ENCODE measurements around the gene GPR157.

Gene GPR157

GRCh38 chr1:9093091-9093490 lies 35.8 kb downstream of the GPR157 start:
- DNase-seq (ENCODE audit: low read depth in 2 of 3, low spot score in 2 of 3) = no peak

DNA sequence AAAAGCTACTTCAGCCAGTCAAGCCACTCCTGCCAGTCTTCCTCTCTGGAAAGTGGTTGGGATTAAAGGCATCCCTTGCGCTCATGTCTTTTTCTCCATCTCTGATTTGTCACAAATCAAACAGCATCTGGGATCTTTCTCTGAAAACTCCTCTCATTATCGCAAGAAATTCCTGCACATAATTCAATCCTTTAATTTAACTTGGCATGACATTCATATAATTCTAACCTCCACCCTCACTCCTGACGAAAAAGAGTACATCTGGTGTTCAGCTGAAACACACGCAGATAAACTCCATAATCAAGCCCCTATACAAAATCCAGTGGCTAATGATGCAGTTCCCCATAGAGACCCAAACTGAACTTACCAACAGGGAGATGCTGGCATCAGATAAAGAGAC lies 40.1 kb downstream of the GPR157 start:
- DNase-seq (ENCODE audit: low read depth in 2 of 3, low spot score in 2 of 3) = no peak

- no peak for DNase-seq (ENCODE audit: low read depth in 2 of 3, low spot score in 2 of 3)
These were observed 41.3 kb downstream of the GPR157 start for GRCh38 chr1:9087411-9088125.

DNA sequence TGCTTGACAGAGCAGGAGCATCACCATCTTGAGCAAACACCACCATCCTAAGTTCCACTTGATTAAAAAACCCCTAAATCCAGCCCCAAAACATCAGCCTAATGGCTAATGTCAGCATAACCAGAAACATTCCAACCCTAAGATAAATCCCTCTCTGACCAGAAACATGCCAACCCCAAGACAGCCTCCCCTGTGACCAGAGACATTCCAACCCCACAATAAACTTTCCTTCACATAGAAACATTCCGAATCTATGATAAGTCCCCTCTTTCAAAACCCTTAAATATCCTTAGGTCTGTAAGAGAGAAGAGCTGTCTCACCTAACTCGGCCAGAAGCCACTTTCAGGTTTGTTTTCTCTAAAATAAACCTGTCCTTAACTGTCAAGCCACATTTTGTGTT lies 42.1 kb downstream of the GPR157 start:
- no peak for DNase-seq (ENCODE audit: low read depth in 2 of 3, low spot score in 2 of 3)

- no peak for DNase-seq (ENCODE audit: low read depth in 2 of 3, low spot score in 2 of 3)
These were observed 42.9 kb downstream of the GPR157 start for GRCh38 chr1:9086045-9086444.

- no peak for DNase-seq (ENCODE audit: low read depth in 2 of 3, low spot score in 2 of 3)
These were observed 43.5 kb downstream of the GPR157 start for GRCh38 chr1:9085306-9085940.

GRCh38 chr1:9084906-9085305 lies 44.0 kb downstream of the GPR157 start:
- DNase-seq (ENCODE audit: low read depth in 2 of 3, low spot score in 2 of 3) = no peak

DNA sequence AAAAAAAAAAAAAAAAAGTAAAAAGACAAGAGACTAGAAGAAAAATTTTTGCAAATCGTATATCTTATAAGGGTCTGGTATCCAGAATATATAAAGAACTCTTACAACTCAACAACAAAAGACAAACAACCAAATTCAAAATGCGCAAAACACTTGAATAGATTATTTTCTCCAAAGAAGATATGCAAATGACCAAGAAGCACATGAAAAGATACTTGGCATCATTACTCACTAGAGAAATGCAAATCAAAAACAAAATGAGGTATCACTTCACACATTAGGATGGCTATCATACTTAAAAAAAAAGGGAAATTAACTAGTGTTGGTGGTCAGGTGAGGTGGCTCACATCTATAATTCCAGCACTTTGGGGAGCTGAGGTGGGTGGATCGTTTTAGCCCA lies 47.4 kb downstream of the GPR157 start:
- DNase-seq (ENCODE audit: low read depth in 2 of 3, low spot score in 2 of 3) = no peak

- no peak for DNase-seq (ENCODE audit: low read depth in 2 of 3, low spot score in 2 of 3)
These were observed 48.1 kb downstream of the GPR157 start for GRCh38 chr1:9080705-9081291.

GRCh38 chr1:9079988-9080704 lies 48.8 kb downstream of the GPR157 start:
- no peak for DNase-seq (ENCODE audit: low read depth in 2 of 3, low spot score in 2 of 3)

- no peak for DNase-seq (ENCODE audit: low read depth in 2 of 3, low spot score in 2 of 3)
These were observed 50.0 kb downstream of the GPR157 start for GRCh38 chr1:9078752-9079500.

- no peak for DNase-seq (ENCODE audit: low read depth in 2 of 3, low spot score in 2 of 3)
These were observed 50.7 kb downstream of the GPR157 start for GRCh38 chr1:9078015-9078751.

- no peak for DNase-seq (ENCODE audit: low read depth in 2 of 3, low spot score in 2 of 3)
These were observed 53.9 kb downstream of the GPR157 start for GRCh38 chr1:9075022-9075421.

GRCh38 chr1:9073143-9073542 lies 55.8 kb downstream of the GPR157 start:
- no peak for DNase-seq (ENCODE audit: low read depth in 2 of 3, low spot score in 2 of 3)

GRCh38 chr1:9071554-9072235 lies 57.2 kb downstream of the GPR157 start:
- no peak for DNase-seq (ENCODE audit: low read depth in 2 of 3, low spot score in 2 of 3)

- DNase-seq (ENCODE audit: low read depth in 2 of 3, low spot score in 2 of 3) = no peak
These were observed 58.4 kb downstream of the GPR157 start for GRCh38 chr1:9070486-9070885.

DNA sequence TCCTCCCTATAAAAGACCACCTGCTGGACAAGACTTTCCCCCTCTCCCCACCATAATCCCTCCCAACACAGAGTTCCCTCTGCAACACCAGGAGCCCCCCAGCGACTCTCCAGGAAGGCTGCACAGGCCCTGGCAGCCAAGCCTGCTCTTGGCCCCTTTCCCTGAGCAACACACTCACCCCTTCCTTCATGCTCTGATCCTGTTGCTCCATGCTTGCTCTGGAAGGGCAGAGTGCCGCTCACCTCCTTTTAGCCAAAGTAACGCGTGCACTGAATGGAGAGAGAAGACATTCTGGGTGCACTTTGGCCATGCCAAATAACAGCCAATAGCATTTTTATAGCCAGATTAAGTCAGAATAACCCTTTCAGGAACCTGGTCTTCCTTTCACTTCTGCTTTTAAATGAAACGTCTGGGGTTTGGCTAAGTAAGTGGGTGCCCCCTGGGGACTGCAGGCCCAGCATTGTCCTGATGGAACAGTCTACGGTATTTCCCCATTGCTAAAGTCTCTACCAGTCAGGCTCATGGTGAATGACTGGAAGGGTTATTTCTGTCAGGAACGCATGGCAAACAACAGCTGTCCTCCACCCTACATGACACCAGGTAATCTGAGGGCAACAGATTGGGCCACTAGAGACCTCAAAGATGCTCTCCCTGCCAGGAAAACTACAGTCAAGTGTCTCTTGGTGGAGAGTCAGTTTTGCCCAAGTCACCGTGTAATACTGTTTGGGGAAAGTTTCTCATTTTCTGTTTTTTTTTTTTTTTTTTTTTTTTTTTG lies 59.4 kb downstream of the GPR157 start, which contains the start of gene SLC2A5:
SLC2A5 (minus strand) TSS at position 310 of the 775 bp plus-strand sequence; CDS start at position 211, 99 bp downstream.
- no peak for DNase-seq (ENCODE audit: low read depth in 2 of 3, low spot score in 2 of 3)

- no peak for DNase-seq (ENCODE audit: low read depth in 2 of 3, low spot score in 2 of 3)
These were observed 59.9 kb downstream of the GPR157 start for GRCh38 chr1:9068981-9069325.
